GM13977 (cell line): ENCODE results near the gene TYW1.
"Not testable (repeated sequence)": the region's sequence is repeated elsewhere in the genome, so short reads cannot be mapped to it uniquely, and the experiment has no call there.

Experiments
- DNase-seq: peaks from one replicate; pipeline ENCODE4 v3.0.0; 2012; ENCODE audit warnings: low spot score
- in situ Hi-C: fragments of 300-500 bp; cut with MboI; formaldehyde crosslinking; loops from one replicate; pipeline ENCODE4 v1.12.0; 2022; ENCODE audit warnings: low sequenced_read_pairs, low pct_unique_long_range_greater_than_20kb, mixed read lengths, inconsistent platforms; ENCODE audit not compliant: unreplicated experiment
- TF ChIP-seq, protein P1 (sequence below): IDR thresholded peaks from 2 replicates; pipeline ENCODE4 v1.5.1; 2012; ENCODE audit warnings: mild to moderate bottlenecking, control low read depth; ENCODE audit not compliant: insufficient read depth; ENCODE audit errors: extremely low read depth, missing control alignments

Gene TYW1

DNA sequence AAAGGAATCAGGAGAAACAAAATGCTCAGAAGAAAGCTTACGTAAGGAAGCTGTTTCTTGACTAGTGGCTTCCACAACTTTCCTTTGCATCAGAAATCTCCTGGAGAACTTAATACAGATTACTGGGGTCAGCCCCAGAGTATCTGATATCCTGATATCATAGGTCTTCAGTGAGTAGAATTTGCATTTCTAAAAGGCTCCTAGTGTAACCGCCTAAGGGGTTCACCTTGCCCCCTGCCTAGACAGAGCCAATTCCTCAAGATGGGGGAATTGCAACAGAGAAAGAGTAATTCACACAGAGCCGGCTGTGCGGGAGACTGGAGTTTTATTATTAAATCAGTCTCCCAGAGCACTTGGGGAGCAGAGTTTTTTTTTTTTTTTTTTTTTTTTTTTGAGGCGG lies 251.7 kb downstream of the TYW1 start:
- in situ Hi-C loops, DNase-seq: not testable (repeated sequence)

DNA sequence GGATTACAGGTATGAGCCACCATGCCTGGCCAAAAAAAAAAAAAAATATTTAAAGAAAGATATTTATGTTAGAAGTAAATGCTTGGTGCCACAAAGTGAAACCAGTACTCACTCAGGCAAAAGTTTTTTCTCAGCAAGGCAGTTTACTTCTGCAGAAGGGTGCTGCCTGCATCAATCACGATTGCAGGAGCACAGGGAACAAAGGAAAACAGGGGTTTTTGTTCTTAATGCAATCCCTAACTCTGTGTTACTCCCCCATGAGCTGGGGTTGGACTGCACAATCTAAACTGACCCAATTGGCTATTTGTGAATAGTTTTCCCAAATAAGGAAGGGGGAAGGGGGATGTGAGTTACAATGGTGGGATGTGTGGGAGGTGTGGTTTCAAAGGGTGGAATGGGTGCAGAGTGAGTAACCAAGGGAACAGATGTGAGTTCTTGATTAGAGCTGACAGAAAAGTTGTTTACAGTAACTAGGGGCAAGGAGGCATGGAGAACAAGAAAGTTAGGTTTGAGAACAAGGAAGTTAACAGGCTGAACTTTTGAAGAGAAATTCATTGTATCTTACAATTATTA lies 255.4 kb downstream of the TYW1 start:
- no peak for DNase-seq
- TF ChIP-seq, protein P1, sequence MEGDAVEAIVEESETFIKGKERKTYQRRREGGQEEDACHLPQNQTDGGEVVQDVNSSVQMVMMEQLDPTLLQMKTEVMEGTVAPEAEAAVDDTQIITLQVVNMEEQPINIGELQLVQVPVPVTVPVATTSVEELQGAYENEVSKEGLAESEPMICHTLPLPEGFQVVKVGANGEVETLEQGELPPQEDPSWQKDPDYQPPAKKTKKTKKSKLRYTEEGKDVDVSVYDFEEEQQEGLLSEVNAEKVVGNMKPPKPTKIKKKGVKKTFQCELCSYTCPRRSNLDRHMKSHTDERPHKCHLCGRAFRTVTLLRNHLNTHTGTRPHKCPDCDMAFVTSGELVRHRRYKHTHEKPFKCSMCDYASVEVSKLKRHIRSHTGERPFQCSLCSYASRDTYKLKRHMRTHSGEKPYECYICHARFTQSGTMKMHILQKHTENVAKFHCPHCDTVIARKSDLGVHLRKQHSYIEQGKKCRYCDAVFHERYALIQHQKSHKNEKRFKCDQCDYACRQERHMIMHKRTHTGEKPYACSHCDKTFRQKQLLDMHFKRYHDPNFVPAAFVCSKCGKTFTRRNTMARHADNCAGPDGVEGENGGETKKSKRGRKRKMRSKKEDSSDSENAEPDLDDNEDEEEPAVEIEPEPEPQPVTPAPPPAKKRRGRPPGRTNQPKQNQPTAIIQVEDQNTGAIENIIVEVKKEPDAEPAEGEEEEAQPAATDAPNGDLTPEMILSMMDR = no peak
- in situ Hi-C loops = no loop called here

DNA sequence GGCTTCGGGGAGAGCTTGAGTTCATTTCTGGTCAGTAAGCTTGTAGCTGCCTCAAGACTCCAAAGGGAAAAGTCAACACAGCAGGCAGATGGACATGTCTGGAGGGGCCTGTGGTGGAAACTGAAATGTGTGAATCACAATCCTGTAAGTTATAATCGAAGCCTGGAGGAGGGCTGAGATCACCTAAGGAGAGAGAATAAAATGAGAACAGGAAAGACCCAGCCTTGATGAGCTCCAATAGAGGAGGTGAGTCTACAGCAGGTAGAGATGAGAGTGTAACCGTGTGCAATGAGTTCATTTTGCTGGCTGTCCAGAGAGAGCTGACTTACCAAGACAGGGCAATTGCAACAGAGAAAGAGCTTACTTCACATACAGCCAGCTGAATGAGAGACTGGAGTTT lies 258.4 kb downstream of the TYW1 start:
- in situ Hi-C loops, DNase-seq: not testable (repeated sequence)

DNA sequence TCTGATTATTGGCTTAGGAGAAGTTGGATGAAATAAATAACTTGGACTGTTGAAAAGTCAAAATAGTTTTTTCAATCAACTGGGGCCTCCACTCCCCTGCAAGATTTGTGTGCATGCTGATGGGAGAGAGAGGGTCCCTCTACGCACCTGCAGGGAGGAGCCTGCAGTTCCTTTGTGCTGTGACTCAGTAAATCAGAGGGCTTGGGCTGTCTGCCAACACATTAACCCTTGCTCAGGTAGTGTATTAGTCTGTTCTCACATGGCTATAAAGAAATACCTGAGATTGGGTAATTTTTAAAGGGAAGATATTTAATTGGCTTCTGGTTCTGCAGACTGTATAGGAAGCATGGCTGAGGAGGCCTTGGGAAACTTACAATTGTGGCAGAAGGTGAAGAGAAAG lies 261.1 kb downstream of the TYW1 start:
- DNase-seq, in situ Hi-C loops: not testable (repeated sequence)

DNA sequence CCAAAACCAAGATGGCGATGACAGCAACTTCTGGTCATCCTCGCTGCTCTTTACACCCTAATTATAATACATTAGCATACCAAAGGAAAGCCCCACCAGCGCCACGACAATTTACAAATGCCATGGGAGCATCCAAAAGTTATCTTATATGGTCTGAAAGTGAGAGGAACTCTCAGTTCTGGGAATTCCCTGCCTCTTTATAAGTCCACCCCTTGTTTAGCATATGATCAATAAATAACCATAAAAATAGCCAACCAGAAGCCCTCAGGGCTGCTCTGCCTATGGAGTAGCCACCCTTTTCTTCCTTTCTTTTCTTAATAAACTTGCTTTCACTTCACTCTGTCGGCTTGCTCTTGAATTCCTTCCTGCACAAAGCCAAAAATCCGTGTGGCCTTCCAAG lies 262.7 kb downstream of the TYW1 start:
- in situ Hi-C loops, DNase-seq: not testable (repeated sequence)

DNA sequence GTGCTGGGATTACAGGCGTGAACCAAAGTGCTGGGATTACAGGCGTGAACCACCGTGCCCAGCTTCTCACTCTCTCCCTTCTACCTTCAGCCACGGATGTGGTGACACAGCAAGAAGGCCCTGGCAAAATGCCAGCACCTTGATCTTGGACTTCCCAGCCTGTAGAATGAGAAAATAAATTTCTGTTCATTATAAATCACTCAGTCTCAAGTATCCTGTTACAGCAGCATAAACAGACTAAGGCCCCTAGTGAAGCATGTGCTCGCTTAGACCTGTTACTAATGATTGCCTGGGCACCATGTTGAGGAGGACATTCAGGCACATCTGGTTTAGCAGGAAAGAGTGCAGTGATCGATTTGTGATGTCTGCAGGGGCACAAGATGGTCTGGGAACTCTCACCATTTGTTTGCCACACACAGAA lies 263.5 kb downstream of the TYW1 start:
- in situ Hi-C loops = not testable (repeated sequence)

DNA sequence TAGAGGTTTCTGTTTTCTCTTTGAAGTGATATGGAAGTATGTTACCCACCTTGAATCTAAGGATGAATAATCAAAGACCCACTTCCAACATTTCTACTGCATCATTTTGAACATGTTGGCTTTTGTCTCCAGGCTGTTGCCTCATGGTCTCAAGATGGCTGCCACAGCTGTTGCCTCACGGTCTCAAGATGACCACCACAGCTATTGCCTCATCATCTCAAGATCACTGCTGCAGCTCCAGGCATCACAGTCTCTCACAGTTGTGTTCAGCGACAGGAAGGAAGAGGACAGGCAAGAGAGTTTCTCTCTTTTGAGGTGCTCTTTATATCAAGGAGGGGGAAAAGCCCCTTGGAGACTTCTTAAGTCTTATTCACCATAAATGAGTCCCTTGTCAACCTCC lies 267.4 kb downstream of the TYW1 start:
- in situ Hi-C loops, DNase-seq: not testable (repeated sequence)

More for the DNA sequence above, 263.5 kb downstream of the TYW1 start:
- DNase-seq = not testable (repeated sequence)

DNA sequence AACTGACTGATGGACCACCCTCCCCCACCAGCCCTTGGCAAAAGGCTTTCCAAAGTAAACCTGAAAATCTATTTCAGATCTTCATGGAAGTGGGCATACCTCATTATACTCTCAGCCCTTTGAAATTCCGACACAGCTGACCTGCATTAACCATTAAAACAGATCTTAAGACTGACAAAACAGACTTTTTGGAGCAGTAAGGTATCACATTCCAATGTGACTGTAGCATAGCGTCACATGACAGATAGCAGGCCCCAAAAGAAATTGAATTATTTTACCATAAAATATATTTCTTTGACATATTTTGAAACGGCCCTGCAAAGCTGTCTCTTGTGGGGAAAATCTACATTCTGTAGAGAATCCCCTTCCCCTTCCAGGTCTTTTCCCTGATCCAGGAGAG lies 269.4 kb downstream of the TYW1 start:
- in situ Hi-C loops, DNase-seq: not testable (repeated sequence)

DNA sequence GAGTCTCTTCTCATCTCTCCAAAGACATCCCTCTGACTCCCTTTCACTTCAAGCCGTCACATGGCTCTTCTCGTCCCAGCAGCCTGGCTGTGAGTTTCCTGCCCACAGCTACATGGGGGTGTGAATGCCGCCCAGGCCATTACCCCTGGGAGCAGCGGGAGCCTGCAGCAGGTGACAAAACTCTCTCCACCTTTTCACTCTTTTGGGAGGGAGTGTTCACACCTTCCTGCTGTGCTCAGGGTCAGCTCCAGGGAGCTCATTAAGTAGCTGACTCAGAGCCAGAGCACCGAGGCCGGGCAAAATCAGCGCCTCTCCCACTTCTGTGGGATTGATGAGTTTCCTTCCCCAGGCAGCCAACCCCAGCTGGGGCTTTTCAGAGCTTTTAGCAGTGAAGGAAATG lies 271.3 kb downstream of the TYW1 start:
- in situ Hi-C loops = no loop called here
- no peak for DNase-seq
- TF ChIP-seq, protein P1 = no peak

DNA sequence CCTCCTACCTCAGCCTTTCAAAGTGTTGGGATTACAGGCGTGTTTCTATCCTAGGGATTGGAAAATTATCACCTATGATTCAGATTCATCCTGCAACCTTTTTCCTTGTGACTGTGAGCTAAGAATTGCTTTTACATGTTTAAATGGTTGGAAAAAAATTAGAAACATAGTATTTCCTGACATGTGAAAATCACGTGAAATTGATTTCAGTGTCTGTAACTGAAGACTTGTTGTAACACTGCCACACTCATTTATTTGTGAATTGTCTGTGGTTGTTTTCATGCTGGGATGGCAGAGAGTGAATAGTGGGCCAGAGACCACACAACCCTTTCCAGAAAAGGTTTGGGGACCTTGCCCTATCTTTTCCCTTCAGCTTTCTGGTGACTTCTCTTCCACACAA lies 273.3 kb downstream of the TYW1 start:
- DNase-seq, in situ Hi-C loops: not testable (repeated sequence)
